ENCODE measurements around the gene ZFYVE28.

ZFYVE28 gene

GRCh38 chr4:2330091-2331042 is 88.1 kb downstream of the ZFYVE28 start:
- DNase-seq = no peak

GRCh38 chr4:2327579-2327978 is 90.9 kb downstream of the ZFYVE28 start:
- DNase-seq = no peak

DNA sequence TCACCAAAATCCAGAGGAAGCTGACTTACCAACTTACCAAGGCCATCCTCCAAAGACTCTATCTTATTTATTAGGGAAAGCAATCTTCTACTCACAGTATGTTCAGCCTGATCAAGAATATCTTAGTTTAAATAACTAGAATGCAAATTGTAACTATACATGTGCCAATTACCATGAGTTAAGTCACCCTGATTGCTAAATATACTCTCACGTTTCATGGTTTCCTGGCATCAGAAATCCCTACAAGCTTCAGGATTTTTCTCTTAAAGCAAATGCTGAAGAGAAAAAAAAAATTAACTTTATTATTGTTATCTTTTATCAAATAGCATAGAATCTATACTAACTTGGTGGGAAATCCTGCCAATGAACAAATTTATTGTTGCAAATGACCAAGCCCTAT is 93.6 kb downstream of the ZFYVE28 start:
- DNase-seq = no peak

DNA sequence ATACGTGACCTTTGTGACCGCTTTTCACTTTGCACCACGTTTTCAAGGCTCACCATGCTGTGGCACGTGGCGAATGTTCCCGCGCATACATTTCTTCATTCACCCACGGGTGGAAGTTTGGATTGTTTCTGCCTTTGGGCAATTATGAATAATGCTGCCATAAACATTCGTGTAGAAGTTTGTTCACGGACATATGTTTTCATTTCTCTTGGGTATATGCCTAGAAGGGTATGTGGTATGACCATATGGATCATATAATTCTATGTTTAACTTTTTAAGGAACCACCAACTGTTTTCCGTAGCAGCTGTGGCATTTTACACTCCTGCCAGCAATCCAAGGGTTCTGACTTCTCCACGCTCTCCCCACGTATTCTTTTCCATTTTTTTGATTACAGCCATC is 95.6 kb downstream of the ZFYVE28 start:
- DNase-seq = no peak

GRCh38 chr4:2322227-2322626 is 96.2 kb downstream of the ZFYVE28 start:
- no peak for DNase-seq

DNA sequence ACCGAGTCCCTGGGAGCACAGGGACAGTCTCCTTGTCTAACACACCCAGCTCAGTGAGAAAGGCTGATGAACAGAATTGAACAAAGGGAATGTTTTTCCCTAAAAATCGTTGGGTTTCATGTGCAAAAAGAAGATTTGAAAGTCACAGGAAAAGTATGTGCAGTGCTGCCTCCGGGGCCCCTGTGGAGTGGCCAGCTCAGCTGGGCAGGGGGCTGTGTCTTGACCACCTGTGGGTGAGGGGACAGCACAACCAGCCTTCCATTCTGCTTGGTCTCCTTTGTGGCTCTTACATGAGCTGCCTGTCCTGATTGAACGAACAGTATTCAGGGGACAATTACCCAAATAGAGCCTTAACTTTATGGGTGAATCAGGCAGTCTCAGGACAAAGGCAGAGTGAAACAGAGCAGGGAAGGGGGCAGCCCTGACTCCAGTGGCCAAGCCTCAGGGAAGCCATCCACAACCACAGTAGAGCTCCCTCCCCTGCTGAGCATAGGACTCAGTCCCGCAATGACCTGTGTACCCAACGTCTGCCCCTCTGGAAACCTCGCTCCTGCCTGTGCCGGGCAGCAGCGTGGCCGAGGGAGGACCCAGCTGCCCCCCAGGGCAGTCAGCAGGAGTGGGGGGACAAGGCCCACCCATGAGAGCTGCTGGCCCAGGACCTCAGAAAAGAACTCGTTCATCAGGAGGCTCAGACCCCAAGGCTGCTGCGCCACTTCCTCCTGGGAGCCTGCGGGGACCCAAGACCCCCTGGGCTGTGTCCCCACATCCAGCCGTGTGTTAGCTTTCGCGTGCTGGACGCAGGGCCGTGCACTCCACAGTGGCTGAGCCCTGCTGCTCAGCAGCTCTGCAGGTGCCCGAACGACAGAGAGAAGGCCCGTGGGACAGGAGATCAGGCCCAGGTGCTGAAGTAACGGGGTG is 96.9 kb downstream of the ZFYVE28 start:
- DNase-seq = no peak

DNA sequence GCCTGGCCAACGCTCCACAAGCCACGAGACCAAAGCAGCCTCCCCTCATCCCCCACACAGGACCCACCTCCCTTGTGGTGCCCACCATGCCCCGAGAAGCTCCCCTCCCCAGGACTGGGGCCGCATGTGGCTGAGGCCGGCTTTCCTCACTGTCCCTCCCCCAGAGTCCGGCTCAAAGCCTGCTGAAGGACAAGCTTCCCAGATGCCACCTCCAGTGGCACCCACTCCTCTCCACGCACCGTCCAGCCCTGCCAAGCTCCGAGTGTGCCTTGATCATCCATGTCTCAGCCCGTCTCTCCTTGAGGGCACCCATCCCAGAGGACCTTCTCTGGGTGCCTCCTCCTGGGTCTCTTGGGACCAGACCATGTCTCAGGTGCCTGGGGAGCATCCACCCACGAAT is 97.7 kb downstream of the ZFYVE28 start:
- no peak for DNase-seq

GRCh38 chr4:2320152-2320551 is 98.3 kb downstream of the ZFYVE28 start:
- no peak for DNase-seq

GRCh38 chr4:2318885-2319284 is 99.6 kb downstream of the ZFYVE28 start:
- DNase-seq = no peak

DNA sequence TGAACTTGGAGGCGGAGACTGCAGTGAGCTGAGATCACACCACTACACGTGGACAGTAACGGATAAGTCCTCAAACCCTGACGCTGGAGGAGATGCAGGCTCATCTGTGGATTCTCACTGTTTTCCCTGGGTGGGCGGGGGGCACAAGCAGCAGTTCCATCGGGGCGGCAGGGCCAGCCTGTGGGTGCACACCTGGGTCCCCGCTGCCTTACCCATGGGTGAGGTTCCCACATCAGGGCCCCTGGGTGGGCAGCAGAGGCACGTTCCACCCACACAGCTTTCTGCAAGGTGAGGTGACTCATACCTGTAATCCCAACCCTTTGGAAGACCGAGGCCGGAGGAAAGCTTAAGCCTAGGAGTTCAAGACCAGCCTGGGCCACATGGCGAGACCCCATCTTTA is 100.0 kb downstream of the ZFYVE28 start:
- DNase-seq = no peak

GRCh38 chr4:2313366-2313765 is 105.1 kb downstream of the ZFYVE28 start:
- DNase-seq = no peak

GRCh38 chr4:2306773-2307410 is 111.6 kb downstream of the ZFYVE28 start:
- DNase-seq = no peak

- DNase-seq = no peak
Measured at GRCh38 chr4:2305766-2306501, 112.5 kb downstream of the ZFYVE28 start.

DNA sequence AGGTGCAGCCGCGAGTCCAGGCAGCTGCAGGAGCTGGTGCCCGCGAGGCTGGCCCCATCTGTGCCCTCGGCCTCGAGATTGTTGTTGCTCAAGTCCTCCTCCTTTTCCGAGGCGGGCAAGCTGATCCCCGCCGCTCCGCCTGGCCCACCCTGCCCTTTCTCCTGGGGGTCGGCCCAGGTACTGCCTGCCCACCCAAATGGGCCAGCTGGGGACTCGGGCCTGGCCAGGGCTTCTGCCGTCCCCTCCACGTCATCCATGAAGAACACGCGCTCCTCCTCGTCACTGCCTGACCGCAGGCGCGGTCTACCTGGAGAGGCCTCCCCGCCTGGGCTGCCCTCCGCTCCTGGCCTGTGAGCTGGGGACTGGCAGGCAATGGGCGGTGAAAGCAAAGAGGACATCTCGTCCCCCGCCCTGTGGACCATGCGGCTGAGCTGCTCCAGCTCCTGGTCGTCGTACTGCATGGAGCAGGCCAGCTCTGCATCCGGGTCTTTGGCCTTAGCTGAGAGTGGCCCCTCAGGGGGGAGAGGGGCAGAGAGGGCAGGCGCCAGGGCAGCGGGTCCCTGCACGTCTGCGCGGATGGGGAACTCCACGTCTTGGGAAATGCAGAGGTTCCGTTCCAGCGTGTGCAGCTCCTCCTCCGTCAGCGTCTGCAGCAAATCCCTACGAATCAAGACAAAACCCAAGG is 113.4 kb downstream of the ZFYVE28 start:
- DNase-seq = no peak

GRCh38 chr4:2304321-2304876 is 114.0 kb downstream of the ZFYVE28 start:
- no peak for DNase-seq

GRCh38 chr4:2303686-2304320 is 114.6 kb downstream of the ZFYVE28 start:
- DNase-seq = no peak

GRCh38 chr4:2303121-2303685 is 115.2 kb downstream of the ZFYVE28 start:
- no peak for DNase-seq

DNA sequence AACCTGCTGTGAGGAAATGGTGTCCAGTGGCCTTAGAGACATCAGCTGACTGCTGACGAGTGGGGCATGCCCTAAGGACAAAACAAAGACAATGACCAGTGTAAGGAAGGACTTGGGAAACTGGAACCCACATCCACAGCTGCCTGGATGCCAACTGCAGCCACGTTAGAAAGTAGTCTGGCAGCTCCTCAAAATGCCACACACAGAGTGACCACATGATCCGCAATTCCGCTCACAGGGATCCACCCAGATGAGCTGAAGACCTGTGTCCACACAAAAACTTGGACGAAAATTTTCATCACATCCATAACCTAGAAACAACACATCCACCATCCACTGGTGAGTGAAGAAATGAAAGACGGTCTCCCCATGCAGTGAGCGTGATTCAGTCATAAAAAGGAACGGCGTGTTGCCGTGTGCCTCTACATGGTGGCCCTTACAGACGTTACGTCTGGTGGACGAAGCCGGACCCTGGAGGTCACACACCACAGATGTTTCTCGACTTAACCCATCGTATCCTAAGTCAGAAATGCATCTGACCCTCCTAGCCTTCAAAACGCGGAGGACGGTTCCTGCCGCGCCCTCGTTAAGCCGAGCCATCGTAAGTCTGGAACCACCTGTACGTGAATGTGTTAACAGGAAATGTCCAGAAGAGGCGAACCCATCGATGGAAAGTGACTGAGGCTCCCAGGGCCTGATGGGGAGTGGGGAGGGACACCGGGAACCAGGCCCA is 115.9 kb downstream of the ZFYVE28 start:
- no peak for DNase-seq

DNA sequence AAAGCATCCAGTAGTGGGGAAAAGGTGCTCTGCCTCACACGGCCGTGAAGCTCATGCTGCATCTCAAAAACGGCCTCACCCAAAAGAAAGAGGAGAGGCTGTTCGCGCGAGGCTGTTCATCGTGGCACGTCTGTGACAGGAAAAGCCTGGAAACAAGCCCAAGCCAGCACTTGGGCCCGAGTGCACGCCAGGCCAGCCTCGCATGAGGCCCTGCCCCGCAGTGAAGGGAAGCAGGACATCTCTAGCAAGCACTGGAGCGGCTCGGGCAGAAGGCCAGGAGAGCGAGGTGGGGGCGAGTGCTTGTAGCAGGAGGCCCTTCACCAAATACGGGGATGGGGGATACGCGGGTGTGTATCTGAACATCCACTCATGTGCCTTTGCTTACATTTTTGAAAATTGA is 116.6 kb downstream of the ZFYVE28 start:
- DNase-seq = no peak

DNA sequence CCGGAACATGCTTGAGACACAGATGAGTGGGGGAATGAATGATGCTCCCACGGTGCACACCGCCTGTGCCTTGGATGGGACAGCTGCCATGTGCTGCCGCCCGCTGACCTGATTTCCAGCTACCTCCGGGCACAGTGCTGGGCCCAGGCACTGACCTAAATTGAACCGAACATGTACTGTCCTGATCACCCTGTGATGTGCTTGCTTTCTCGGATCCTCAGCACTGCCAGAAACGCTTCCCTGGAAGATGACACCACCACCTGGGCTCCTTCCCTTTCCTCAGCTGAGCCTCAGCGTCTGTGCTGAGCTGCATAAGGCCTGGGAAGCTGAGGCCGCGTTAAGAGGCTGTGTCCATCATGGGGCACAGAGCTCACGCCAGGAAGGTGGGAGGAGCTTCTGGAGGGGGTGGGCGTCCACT is 117.2 kb downstream of the ZFYVE28 start:
- no peak for DNase-seq
